Measurements from ENCODE around the gene CAMTA1. TPM values are rescaled to one million over a fixed set of nuclear protein-coding genes. Genes with fewer than 3 reads are reported as not detected.

The CAMTA1 gene
- total RNA-seq, 1 experiment from 2014 or later = 60.0 TPM

- DNase-seq = no peak
- Mint-ChIP-seq H3K36me3 (ENCODE audit: insufficient read depth, unreplicated experiment) (no peaks in the 10 kb centered on the region), H3K27me3 (ENCODE audit: insufficient read depth, unreplicated experiment) (no peaks in the 10 kb centered on the region), H3K4me3 (ENCODE audit: unreplicated experiment) (no peak overlapping the region), H3K9me3 (ENCODE audit: unreplicated experiment) (peaks cover 20% of the 10 kb centered on the region), H3K4me1 (ENCODE audit: low read depth, unreplicated experiment) (no peaks in the 10 kb centered on the region), H3K27ac (ENCODE audit: unreplicated experiment) (no peak overlapping the region)
- H3K36me3 ChIP-seq (ENCODE audit: control insufficient read depth, insufficient read depth, low read length) = no peaks in the 10 kb centered on the region
- CTCF ChIA-PET = no interaction called here
- H3K27me3 ChIP-seq (replicated peaks; ENCODE audit: control insufficient read depth, insufficient read depth, low read length) = no peaks in the 10 kb centered on the region
- TF ChIP-seq, protein P1, sequence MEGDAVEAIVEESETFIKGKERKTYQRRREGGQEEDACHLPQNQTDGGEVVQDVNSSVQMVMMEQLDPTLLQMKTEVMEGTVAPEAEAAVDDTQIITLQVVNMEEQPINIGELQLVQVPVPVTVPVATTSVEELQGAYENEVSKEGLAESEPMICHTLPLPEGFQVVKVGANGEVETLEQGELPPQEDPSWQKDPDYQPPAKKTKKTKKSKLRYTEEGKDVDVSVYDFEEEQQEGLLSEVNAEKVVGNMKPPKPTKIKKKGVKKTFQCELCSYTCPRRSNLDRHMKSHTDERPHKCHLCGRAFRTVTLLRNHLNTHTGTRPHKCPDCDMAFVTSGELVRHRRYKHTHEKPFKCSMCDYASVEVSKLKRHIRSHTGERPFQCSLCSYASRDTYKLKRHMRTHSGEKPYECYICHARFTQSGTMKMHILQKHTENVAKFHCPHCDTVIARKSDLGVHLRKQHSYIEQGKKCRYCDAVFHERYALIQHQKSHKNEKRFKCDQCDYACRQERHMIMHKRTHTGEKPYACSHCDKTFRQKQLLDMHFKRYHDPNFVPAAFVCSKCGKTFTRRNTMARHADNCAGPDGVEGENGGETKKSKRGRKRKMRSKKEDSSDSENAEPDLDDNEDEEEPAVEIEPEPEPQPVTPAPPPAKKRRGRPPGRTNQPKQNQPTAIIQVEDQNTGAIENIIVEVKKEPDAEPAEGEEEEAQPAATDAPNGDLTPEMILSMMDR (IDR thresholded peaks at IDR 0.05; ENCODE audit: insufficient read depth in 1 of 2, low read depth in 1 of 2, low read length in 1 of 2, severe bottlenecking in 1 of 2, unreplicated experiment in 1 of 2) = no peak
- H3K4me3 ChIP-seq (ENCODE audit: low read depth, low read length) = no peak overlapping the region
- no peaks in the 10 kb centered on the region for H3K4me1 ChIP-seq
- intact Hi-C loops (cut with micrococcal nuclease; ENCODE audit: unreplicated experiment) = no loop called here
- no peaks in the 10 kb centered on the region for H3K9me3 ChIP-seq
- POLR2A ChIA-PET = interaction anchor here (0.6 kb wide), 1 partner anchor 131 kb away, joined by 6 read pairs; the partner anchor contains the start of gene PER3
- BruUV-seq (replicated peaks) = no TSS peak
Measured at GRCh38 chr1:7652515-7653098, 867.4 kb downstream of the CAMTA1 start.

DNA sequence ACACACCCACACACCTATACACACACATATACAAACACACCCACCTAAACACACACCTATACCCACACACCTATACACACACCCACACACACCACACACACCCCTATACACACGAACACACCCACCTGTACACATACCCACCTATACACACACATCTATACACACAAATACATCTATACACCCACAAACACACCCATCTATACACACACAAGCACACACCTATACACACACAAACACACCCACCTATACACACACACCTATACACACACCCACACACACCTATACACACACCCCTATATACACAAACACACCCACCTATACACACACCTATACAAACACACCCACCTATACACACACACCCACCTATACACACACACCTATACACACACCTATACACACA lies 869.5 kb downstream of the CAMTA1 start:
- no TSS peak for BruUV-seq (replicated peaks)
- Histone ChIP-seq H3K4me3 (ENCODE audit: low read depth, low read length) (no peak overlapping the region), H3K9me3 (no peaks in the 10 kb centered on the region), H3K4me1 (no peaks in the 10 kb centered on the region), H3K36me3 (ENCODE audit: control insufficient read depth, insufficient read depth, low read length) (no peaks in the 10 kb centered on the region), H3K27me3 (replicated peaks; ENCODE audit: control insufficient read depth, insufficient read depth, low read length) (no peaks in the 10 kb centered on the region)
- Mint-ChIP-seq H3K4me1 (ENCODE audit: low read depth, unreplicated experiment) (no peaks in the 10 kb centered on the region), H3K27ac (ENCODE audit: unreplicated experiment) (no peak overlapping the region), H3K9me3 (ENCODE audit: unreplicated experiment) (peaks cover 20% of the 10 kb centered on the region), H3K27me3 (ENCODE audit: insufficient read depth, unreplicated experiment) (no peaks in the 10 kb centered on the region), H3K4me3 (ENCODE audit: unreplicated experiment) (no peak overlapping the region), H3K36me3 (ENCODE audit: insufficient read depth, unreplicated experiment) (no peaks in the 10 kb centered on the region)
- DNase-seq = no peak
- POLR2A ChIA-PET = no interaction called here
- CTCF ChIA-PET = no interaction called here
- intact Hi-C loops (cut with micrococcal nuclease; ENCODE audit: unreplicated experiment) = no loop called here
- TF ChIP-seq, protein P1 (IDR thresholded peaks at IDR 0.05; ENCODE audit: insufficient read depth in 1 of 2, low read depth in 1 of 2, low read length in 1 of 2, severe bottlenecking in 1 of 2, unreplicated experiment in 1 of 2) = no peak

GRCh38 chr1:7655354-7655753 lies 870.1 kb downstream of the CAMTA1 start:
- no peak overlapping the region for H3K4me3 Mint-ChIP-seq (ENCODE audit: unreplicated experiment)

More at GRCh38 chr1:7655354-7655753, 870.1 kb downstream of the CAMTA1 start:
- ChIA-PET POLR2A (no interaction called here), CTCF (no interaction called here)
- Histone ChIP-seq H3K36me3 (ENCODE audit: control insufficient read depth, insufficient read depth, low read length) (no peaks in the 10 kb centered on the region), H3K4me3 (ENCODE audit: low read depth, low read length) (no peak overlapping the region), H3K27me3 (replicated peaks; ENCODE audit: control insufficient read depth, insufficient read depth, low read length) (no peaks in the 10 kb centered on the region), H3K9me3 (no peaks in the 10 kb centered on the region), H3K4me1 (no peaks in the 10 kb centered on the region)
- intact Hi-C loops (cut with micrococcal nuclease; ENCODE audit: unreplicated experiment) = no loop called here
- Mint-ChIP-seq H3K27me3 (ENCODE audit: insufficient read depth, unreplicated experiment) (no peaks in the 10 kb centered on the region), H3K9me3 (ENCODE audit: unreplicated experiment) (peaks cover 20% of the 10 kb centered on the region), H3K36me3 (ENCODE audit: insufficient read depth, unreplicated experiment) (no peaks in the 10 kb centered on the region), H3K4me1 (ENCODE audit: low read depth, unreplicated experiment) (no peaks in the 10 kb centered on the region), H3K27ac (ENCODE audit: unreplicated experiment) (no peak overlapping the region)
- TF ChIP-seq, protein P1 (IDR thresholded peaks at IDR 0.05; ENCODE audit: insufficient read depth in 1 of 2, low read depth in 1 of 2, low read length in 1 of 2, severe bottlenecking in 1 of 2, unreplicated experiment in 1 of 2) = no peak
- DNase-seq = no peak
- BruUV-seq (replicated peaks) = no TSS peak
